Fibroblast of skin of back (primary cell): ENCODE data around the gene SASH1.

Experiments
- DNase-seq: peaks from one replicate; pipeline ENCODE4 v3.0.0-alpha.2; 2013

Gene SASH1

DNA sequence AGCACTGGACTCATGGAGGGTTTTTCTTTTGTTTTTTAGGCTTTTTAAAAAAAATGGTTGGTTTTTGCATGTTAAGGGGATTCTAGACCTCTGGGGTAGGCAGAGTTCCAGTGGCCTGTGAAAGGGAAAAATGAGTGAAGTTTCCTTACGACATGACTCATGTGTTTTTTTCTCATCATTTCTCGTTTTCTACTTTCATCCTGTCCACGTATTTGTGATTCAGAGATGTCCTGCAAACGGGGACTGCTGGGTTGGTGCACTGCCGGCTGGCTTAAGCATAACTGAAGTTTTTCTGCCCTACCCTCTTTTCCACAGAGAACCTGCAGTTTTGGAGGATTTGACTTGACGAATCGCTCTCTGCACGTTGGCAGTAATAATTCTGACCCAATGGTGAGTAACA lies 182.3 kb downstream of the SASH1 start:
- peak; percentile 90 for DNase-seq

DNA sequence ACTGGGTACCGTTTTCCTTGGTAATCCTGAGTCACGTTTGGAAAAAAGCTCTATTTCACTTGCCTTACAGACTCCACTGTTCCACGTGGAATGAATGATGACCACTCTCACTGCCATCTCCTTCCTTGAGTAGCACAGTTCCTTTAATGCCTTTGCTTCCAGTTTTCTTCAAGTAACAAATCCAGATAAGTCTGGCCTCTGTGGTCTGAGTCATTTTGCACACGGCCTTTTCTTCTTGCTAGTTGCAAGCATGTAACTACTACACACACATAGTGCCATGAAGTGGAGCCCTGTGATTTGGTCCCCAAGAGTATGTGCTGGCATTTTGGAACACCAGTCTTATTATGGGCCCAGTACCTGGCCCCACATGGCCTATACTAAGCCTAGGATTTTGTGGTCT lies 182.8 kb downstream of the SASH1 start:
- DNase-seq, result peak; percentile 87

DNA sequence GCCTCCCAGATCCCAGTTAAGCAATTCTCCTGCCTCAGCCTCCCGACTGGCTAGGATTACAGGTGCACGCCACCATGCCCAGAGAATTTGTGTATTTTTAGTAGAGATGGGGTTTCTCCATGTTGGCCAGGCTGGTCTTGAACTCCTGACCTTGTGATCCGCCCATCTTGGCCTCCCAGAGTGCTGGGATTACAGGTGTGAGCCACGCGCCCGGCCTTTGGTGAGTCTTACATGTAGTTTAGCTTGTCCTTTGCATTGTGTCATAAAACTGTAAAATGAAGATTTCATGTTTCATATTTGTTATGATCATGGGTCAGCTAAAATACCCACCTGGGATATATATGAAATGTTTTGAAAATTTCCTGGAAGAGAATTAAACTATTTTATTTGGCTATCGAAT lies 183.5 kb downstream of the SASH1 start:
- no peak for DNase-seq

DNA sequence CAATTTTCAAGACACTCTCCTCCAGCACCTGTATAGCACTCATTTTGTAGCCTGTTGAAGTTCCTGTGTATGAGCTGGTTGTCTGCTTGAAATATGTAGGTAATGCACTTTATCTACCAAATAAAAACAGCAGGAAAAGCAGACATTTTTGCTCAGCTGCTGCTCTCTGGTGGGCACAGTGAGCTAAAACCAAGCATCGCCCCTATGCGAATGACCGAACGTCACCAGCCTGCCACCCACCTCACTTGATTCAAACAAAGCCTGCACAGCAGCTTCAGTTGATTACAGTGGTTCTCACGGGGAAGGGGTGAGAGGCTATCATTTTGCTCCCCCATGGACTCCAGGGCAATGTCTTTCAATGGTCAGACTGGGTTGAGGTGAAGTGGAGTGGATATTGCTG lies 185.7 kb downstream of the SASH1 start:
- DNase-seq, result peak; percentile 50

- DNase-seq, result no peak
These were observed 186.4 kb downstream of the SASH1 start for GRCh38 chr6:148529010-148529409.

GRCh38 chr6:148530394-148530953 lies 187.8 kb downstream of the SASH1 start:
- peak; percentile 98 for DNase-seq

GRCh38 chr6:148530976-148531375 lies 188.3 kb downstream of the SASH1 start:
- peak; percentile 48 for DNase-seq

DNA sequence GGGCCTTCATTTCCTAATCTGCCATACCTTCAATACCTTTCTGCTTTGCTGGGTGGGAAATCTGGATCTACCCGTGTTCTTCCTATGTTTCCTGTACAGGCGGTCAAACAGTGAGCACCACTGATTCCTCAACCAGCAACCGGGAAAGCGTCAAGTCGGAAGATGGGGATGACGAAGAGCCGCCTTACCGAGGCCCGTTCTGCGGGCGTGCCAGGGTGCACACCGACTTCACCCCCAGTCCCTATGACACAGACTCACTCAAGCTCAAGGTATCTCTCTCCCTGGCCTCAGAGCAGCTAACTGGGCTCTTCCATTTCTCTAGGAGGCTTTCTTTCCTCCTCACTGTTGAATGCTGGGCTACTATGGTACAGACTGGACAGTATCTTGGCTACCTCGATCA lies 190.1 kb downstream of the SASH1 start:
- no peak for DNase-seq

DNA sequence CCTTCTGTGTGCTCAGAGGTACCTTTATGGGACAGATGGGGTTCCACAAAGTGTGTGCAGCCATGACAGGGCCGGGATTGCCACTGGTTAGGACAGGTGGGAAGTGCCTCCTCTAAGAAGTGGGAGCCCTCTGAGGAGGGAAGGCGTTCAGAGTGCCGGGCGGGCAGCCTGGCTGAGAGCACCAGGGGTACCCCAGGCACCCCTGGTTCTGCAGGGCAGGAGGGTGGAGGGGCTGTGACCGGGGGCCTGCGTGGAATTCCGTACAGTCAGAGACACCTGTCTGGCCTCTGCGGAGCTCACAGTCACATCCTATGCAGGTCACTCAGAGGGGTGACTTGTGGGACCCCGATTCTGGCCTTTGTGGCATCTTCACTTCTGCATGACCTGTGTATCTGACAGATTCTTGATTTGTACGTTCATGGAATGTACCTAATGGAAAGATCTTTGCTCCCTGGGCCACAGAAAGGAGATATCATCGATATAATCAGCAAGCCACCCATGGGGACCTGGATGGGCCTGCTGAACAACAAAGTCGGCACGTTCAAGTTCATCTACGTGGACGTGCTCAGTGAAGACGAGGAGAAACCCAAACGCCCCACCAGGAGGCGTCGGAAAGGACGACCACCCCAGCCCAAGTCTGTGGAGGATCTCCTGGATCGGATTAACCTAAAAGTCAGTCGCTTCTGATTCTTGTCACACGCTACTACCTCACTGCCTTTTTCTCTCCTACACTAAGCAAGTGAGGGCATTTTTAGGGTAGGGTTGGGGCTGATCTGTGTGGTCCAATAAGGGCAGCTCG lies 190.9 kb downstream of the SASH1 start:
- no peak for DNase-seq

DNA sequence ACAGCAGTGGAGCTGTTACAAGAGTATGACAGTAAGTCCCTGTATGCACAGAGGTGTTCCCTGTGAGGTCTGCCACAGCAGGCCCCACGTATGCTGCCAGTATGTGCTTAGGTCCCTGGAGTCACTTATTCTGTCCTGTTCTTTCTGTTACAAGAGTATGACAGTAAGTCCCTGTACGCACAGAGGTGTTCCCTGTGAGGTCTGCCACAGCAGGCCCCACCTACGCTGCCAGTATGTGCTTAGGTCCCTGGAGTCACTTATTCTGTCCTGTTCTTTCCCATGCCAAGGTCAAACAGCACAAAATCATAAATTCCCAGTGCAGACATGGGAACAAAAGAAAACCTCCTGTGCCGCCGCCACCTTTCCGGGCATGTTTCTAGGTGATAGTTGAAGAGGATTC lies 192.2 kb downstream of the SASH1 start:
- no peak for DNase-seq

GRCh38 chr6:148535381-148535780 lies 192.7 kb downstream of the SASH1 start:
- DNase-seq, result no peak

GRCh38 chr6:148535976-148536375 lies 193.3 kb downstream of the SASH1 start:
- peak; percentile 72 for DNase-seq

- peak; percentile 58 for DNase-seq
These were observed 195.9 kb downstream of the SASH1 start for GRCh38 chr6:148538261-148539190.

- no peak for DNase-seq
These were observed 200.9 kb downstream of the SASH1 start for GRCh38 chr6:148543540-148543939.

GRCh38 chr6:148544421-148544820 lies 201.8 kb downstream of the SASH1 start:
- no peak for DNase-seq

- DNase-seq, result no peak
These were observed 203.3 kb downstream of the SASH1 start for GRCh38 chr6:148545901-148546300.

DNA sequence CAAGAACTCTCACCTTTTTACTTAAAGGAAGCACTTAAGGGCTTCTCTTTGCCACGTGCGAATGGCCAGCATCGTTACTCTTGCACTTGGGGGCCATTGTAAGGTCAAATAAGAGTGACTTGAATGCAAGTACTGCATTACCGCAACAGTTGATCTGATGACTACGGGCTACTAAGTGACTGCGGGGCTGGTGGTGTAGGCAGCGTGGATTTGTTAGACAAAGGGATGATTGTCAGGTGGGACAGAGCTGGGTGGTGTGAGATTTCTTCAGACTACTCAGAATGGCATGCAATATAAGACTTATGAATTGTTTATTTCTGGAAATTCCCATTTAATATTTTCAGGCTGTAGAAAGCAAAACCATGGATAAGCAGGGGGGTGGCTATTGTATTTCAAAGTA lies 204.5 kb downstream of the SASH1 start:
- DNase-seq, result no peak

GRCh38 chr6:148548065-148548748 lies 205.6 kb downstream of the SASH1 start:
- no peak for DNase-seq

DNA sequence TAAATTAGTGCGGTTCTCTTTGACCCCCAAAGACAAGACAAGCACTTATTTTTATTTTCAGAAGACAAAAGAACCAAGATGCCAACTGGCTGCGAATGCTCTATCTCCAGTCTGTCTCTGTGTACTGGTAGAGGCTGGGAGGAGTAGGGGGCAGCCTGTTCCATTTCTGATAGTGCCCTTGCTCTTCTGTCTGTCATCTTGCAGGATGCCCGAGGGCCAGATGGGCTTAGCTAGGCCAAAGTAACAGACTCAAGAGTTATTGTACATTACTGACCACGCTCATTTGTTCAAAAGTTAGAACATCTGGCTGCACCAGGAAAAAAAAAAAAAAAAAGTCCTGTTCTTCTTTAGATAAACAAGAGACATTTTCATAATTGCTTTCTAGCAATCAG lies 206.1 kb downstream of the SASH1 start:
- no peak for DNase-seq

GRCh38 chr6:148550569-148550968 lies 207.9 kb downstream of the SASH1 start:
- DNase-seq, result no peak

DNA sequence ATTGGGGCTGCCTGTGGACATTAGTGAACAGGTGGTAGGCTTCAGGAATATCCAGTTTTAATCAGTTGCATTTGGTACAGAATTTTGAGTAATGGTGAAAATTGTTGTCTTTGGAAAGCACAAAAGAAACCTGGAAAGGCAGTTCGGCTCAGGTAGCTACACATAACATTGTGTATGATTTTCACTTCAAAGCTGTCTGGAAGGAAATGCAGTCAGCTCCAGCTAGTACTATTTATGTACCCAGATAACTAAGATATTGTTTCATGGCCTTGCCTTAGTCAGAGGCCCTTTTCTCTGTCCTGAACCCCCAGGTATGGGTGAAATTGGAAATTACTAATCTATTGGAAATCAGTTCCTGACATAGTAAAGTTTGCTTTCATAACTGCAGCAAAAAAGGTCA lies 208.6 kb downstream of the SASH1 start:
- DNase-seq, result no peak

DNA sequence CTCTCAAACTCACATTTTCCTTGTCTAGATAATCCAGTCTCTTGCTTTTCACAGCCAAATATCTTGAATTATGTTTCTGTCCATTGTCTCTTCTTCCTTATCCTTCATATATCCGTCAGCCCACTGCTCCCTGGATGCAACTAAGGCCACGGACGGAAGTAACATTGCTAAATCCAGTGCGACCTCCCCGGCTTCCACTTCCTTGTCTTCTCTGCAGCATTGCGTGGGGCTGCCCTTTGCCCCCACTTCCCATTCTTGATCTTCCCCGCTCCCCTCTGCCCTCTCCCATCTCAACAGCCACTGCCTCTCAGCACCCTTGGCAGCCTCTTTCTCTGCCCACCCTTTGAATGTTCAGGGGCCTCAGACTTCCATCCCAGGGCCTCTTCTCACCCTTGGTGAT lies 213.8 kb downstream of the SASH1 start:
- DNase-seq, result no peak

GRCh38 chr6:148557796-148558321 lies 215.2 kb downstream of the SASH1 start:
- no peak for DNase-seq
